Peyer's patch (tissue), 4 donors: ENCODE measurements around the gene VPS50. TPM values are rescaled to one million over a fixed set of nuclear protein-coding genes. Genes with fewer than 3 reads are reported as not detected.
"Not testable (repeated sequence)": the region's sequence is repeated elsewhere in the genome, so short reads cannot be mapped to it uniquely, and the experiment has no call there.

ENCODE experiments used
- DNase-seq, 3 donors: peaks; one replicate each; pipeline ENCODE4 v3.0.0-alpha.2; 2017 to 2019
- H3K27ac ChIP-seq, 4 donors: fragments of 200-600 bp; sonication (generic); one replicate each; pipeline ENCODE4 v1.5.1; 2016 to 2019
- H3K27me3 ChIP-seq, 2 donors: fragments of 200-600 bp; sonication (generic); one replicate each; pipeline ENCODE4 v1.5.1; 2019
- H3K36me3 ChIP-seq, 3 donors: fragments of 200-600 bp; sonication (generic); one replicate each; pipeline ENCODE4 v1.5.1; 2016 to 2019
- H3K4me1 ChIP-seq, 4 donors: fragments of 200-600 bp; sonication (generic); one replicate each; pipeline ENCODE4 v1.5.1; 2016 to 2019
- H3K4me3 ChIP-seq, 4 donors: fragments of 200-600 bp; sonication (generic); 1 replicate in 3 of 4; 2 replicates in 1 of 4; pipeline ENCODE4 v1.5.1; 2016 to 2019; ENCODE audit warnings: mild to moderate bottlenecking in 1 of 4
- H3K9me3 ChIP-seq, 4 donors: fragments of 200-600 bp; sonication (generic); one replicate each; pipeline ENCODE4 v1.5.1; 2016 to 2019; ENCODE audit warnings: mild to moderate bottlenecking in 1 of 4
- POLR2A ChIP-seq, 2 donors: fragments of 450-650 bp; IDR thresholded peaks; one replicate each; pipeline ENCODE4 v1.5.1; 2017; ENCODE audit warnings: antibody characterized with exemption in 2 of 2, mild to moderate bottlenecking in 2 of 2, moderate library complexity in 2 of 2
- total RNA-seq, 4 donors: library from RNA; depleted of rRNA; stranded (reverse); fragments of >200 nt; gene quantifications; one replicate each; pipeline ENCODE4 v1.1.0, GENCODE V29; 2016
- TF ChIP-seq, protein P1 (sequence below), 6 experiments: fragments of 450-650 bp in 4 of 6; fragments of 200-600 bp in 2 of 6; sonication (generic) in 1 of 6; IDR thresholded peaks; one replicate each; pipeline ENCODE4 v1.5.1; 2017 to 2019; ENCODE audit warnings: antibody characterized with exemption in 6 of 6, mild to moderate bottlenecking in 3 of 6, moderate library complexity in 1 of 6

The VPS50 gene
- total RNA-seq, 4 donors from 2014 or later = 16.1 to 28.9 (median 20.9) TPM

DNA sequence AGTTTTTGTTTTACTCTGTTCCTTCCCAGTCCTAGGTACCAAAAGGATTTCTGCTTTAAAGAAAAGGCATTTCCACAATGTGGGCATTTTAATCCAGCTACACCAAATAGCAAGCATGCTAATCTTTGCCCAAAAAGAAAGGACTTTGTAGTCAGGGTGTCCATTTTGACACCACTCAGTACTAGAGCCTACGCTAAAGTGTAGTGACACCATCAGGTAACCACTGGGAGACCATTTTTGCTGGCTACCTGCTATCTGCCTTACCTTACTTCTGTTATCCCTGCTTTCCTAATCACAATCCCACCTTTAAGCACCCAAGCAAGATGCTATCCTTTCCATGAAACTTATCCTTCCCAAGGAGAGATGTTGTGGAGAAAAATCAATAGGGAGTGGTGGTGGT, 129.7 kb downstream of the VPS50 start:
- H3K27ac ChIP-seq = no peak overlapping the region
- H3K4me3 ChIP-seq = no peak overlapping the region
- no peaks in the 10 kb centered on the region for H3K9me3 ChIP-seq
- no peaks in the 10 kb centered on the region for H3K27me3 ChIP-seq
- TF ChIP-seq, protein P1, sequence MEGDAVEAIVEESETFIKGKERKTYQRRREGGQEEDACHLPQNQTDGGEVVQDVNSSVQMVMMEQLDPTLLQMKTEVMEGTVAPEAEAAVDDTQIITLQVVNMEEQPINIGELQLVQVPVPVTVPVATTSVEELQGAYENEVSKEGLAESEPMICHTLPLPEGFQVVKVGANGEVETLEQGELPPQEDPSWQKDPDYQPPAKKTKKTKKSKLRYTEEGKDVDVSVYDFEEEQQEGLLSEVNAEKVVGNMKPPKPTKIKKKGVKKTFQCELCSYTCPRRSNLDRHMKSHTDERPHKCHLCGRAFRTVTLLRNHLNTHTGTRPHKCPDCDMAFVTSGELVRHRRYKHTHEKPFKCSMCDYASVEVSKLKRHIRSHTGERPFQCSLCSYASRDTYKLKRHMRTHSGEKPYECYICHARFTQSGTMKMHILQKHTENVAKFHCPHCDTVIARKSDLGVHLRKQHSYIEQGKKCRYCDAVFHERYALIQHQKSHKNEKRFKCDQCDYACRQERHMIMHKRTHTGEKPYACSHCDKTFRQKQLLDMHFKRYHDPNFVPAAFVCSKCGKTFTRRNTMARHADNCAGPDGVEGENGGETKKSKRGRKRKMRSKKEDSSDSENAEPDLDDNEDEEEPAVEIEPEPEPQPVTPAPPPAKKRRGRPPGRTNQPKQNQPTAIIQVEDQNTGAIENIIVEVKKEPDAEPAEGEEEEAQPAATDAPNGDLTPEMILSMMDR (IDR thresholded peaks at IDR 0.05) = no peak
- no peak for TF ChIP-seq POLR2A (IDR thresholded peaks at IDR 0.05)
- H3K36me3 ChIP-seq = no peaks in the 10 kb centered on the region
- no peaks in the 10 kb centered on the region for H3K4me1 ChIP-seq
- DNase-seq = no peak

DNA sequence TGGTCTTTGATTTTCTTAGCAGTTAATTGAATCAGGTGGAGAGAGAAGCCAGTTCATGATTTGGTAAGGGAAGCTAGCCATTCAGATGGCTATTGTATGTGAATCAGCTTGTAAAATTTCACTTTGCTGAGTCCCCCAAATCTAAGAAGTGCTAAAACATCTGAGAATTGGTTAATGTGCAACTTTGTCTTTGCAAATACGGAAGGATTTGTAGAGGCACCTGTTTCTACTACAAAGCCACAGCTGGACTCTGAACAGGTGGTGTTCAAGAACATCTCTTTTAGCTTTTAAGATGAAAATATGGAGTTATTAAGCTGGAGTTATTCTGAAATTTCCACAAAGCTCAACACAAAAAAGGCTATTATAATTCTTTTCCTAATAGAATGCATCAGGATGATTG, 132.6 kb downstream of the VPS50 start:
- H3K27me3 ChIP-seq = no peaks in the 10 kb centered on the region
- no peaks in the 10 kb centered on the region for H3K9me3 ChIP-seq
- DNase-seq = no peak
- TF ChIP-seq POLR2A (IDR thresholded peaks at IDR 0.05) = no peak
- TF ChIP-seq, protein P1 (IDR thresholded peaks at IDR 0.05) = no peak
- H3K36me3 ChIP-seq = no peaks in the 10 kb centered on the region
- H3K27ac ChIP-seq = no peak overlapping the region
- H3K4me1 ChIP-seq = no peaks in the 10 kb centered on the region
- no peak overlapping the region for H3K4me3 ChIP-seq

GRCh38 chr7:93365341-93365740, 133.2 kb downstream of the VPS50 start:
- no peaks in the 10 kb centered on the region for H3K9me3 ChIP-seq
- TF ChIP-seq, protein P1 (IDR thresholded peaks at IDR 0.05) = no peak
- TF ChIP-seq POLR2A (IDR thresholded peaks at IDR 0.05) = no peak

DNA sequence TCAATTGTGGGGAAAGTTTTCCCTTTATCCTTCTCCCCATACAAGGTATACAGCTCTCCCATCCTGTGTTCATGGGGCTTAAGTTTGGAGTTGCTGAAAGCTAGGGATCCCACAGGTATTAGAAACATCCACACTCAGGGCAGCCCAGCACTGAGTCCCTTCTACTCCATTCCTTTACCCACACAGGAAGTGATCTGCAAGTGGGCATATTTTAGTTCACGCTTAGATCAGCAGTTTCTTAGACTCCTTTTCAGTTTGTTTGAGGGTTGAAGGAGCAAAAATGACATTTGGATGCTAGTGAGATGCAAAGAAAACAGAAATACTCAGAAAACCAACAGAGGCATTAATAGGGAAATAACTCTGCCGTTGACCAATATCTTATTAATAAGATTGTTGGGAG, 134.7 kb downstream of the VPS50 start:
- no peak for DNase-seq
- no peaks in the 10 kb centered on the region for H3K9me3 ChIP-seq
- H3K4me1 ChIP-seq = no peaks in the 10 kb centered on the region
- TF ChIP-seq, protein P1 (IDR thresholded peaks at IDR 0.05) = no peak
- no peak for TF ChIP-seq POLR2A (IDR thresholded peaks at IDR 0.05)
- no peaks in the 10 kb centered on the region for H3K36me3 ChIP-seq
- no peak overlapping the region for H3K27ac ChIP-seq
- H3K4me3 ChIP-seq = no peak overlapping the region
- no peaks in the 10 kb centered on the region for H3K27me3 ChIP-seq

More at GRCh38 chr7:93365341-93365740, 133.2 kb downstream of the VPS50 start:
- Histone ChIP-seq H3K4me3 (no peak overlapping the region), H3K27me3 (no peaks in the 10 kb centered on the region), H3K36me3 (no peaks in the 10 kb centered on the region), H3K4me1 (no peaks in the 10 kb centered on the region), H3K27ac (no peak overlapping the region)
- no peak for DNase-seq

DNA sequence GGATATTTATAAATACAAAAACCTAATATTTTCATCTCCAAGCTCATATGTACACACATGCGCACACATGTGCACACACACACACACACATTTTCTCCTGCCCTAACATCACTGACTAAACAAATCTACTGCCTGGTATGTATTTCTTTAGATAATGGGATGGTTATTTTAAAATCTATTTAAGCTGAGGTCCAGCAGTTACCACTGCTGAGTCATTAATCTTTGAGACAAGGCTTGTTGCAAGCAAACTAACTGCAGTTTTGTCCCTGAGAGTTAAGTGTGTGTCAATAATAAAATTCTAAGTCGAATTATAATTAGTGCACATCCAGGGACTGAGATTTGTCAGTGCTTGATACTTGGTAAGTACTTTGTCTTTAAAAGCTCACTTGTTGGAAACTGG, 135.1 kb downstream of the VPS50 start:
- no peaks in the 10 kb centered on the region for H3K4me1 ChIP-seq
- no peaks in the 10 kb centered on the region for H3K27me3 ChIP-seq
- DNase-seq = no peak
- no peak for TF ChIP-seq POLR2A (IDR thresholded peaks at IDR 0.05)
- TF ChIP-seq, protein P1 (IDR thresholded peaks at IDR 0.05) = no peak
- no peaks in the 10 kb centered on the region for H3K36me3 ChIP-seq
- H3K27ac ChIP-seq = no peak overlapping the region
- no peaks in the 10 kb centered on the region for H3K9me3 ChIP-seq
- no peak overlapping the region for H3K4me3 ChIP-seq

DNA sequence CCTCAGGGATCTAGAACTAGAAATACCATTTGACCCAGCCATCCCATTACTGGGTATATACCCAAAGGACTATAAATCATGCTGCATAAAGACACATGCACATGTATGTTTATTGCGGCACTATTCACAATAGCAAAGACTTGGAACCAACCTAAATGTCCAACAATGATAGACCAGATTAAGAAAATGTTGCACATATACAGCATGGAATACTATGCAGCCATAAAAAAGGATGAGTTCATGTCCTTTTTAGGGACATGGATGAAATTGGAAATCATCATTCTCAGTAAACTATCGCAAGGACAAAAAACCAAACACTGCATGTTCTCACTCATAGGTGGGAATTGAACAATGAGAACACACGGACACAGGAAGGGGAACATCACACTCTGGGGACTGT, 138.8 kb downstream of the VPS50 start:
- H3K27me3 ChIP-seq = not testable (repeated sequence)

More for the DNA sequence above, 138.8 kb downstream of the VPS50 start:
- H3K4me3 ChIP-seq, H3K9me3 ChIP-seq, H3K27ac ChIP-seq, H3K36me3 ChIP-seq, DNase-seq, H3K4me1 ChIP-seq: not testable (repeated sequence)
